Trophoblast cell (in vitro differentiated cells and primary cell): ENCODE measurements around the gene TCN1.

Source experiments
- DNase-seq, 2 donors: peaks; one replicate each; pipeline ENCODE4 v3.0.0-alpha.2; 2016
- H2AFZ ChIP-seq: 2 replicates; pipeline ENCODE4 v1.6.1; 2013; ENCODE audit warnings: low read length, moderate library complexity, mild to moderate bottlenecking; ENCODE audit not compliant: insufficient read depth, poor library complexity
- H2AK5ac ChIP-seq: 2 replicates; pipeline ENCODE4 v1.6.1; 2013; ENCODE audit warnings: mild to moderate bottlenecking, low read length
- H2BK120ac ChIP-seq: 2 replicates; pipeline ENCODE4 v1.6.1; 2013; ENCODE audit warnings: low read length, mild to moderate bottlenecking, moderate library complexity; ENCODE audit not compliant: insufficient read depth, poor library complexity
- H2BK12ac ChIP-seq: 2 replicates; pipeline ENCODE4 v1.6.1; 2013; ENCODE audit warnings: mild to moderate bottlenecking, low read length, moderate library complexity
- H2BK5ac ChIP-seq: 2 replicates; pipeline ENCODE4 v1.6.1; 2013; ENCODE audit warnings: low read length, low read depth, moderate library complexity, mild to moderate bottlenecking; ENCODE audit not compliant: poor library complexity
- H3K14ac ChIP-seq: 2 replicates; pipeline ENCODE4 v1.6.1; 2013; ENCODE audit warnings: mild to moderate bottlenecking, low read length
- H3K18ac ChIP-seq: 2 replicates; pipeline ENCODE4 v1.6.1; 2013; ENCODE audit warnings: mild to moderate bottlenecking, low read length
- H3K23ac ChIP-seq: 2 replicates; pipeline ENCODE4 v1.6.1; 2013; ENCODE audit warnings: low read length
- H3K27ac ChIP-seq: 2 replicates; pipeline ENCODE4 v1.5.1; 2013; ENCODE audit warnings: low read depth, mild to moderate bottlenecking, inconsistent platforms, low read length, moderate library complexity
- H3K27me3 ChIP-seq: 2 replicates; pipeline ENCODE4 v1.6.1; 2013; ENCODE audit warnings: inconsistent platforms, mild to moderate bottlenecking, low read length, moderate library complexity; ENCODE audit not compliant: insufficient read depth
- H3K36me3 ChIP-seq, 2 experiments: 1 replicate in 1 of 2; 2 replicates in 1 of 2; pipeline ENCODE4 v1.6.1; 2013; ENCODE audit warnings: low read length in 2 of 2, mild to moderate bottlenecking in 2 of 2, moderate library complexity in 1 of 2; ENCODE audit not compliant: insufficient read depth in 2 of 2, control insufficient read depth in 1 of 2
- H3K4ac ChIP-seq: 2 replicates; pipeline ENCODE4 v1.6.1; 2013; ENCODE audit warnings: low read depth, mild to moderate bottlenecking, low read length, moderate library complexity
- H3K4me1 ChIP-seq, 2 experiments: 1 replicate in 1 of 2; 2 replicates in 1 of 2; pipeline ENCODE4 v1.6.1; 2013; ENCODE audit warnings: low read length in 2 of 2, mild to moderate bottlenecking in 2 of 2, moderate library complexity in 1 of 2; ENCODE audit not compliant: insufficient read depth in 2 of 2, control insufficient read depth in 1 of 2
- H3K4me2 ChIP-seq: 2 replicates; pipeline ENCODE4 v1.6.1; 2013; ENCODE audit warnings: inconsistent platforms, mild to moderate bottlenecking, low read length, moderate library complexity
- H3K4me3 ChIP-seq: 2 replicates; pipeline ENCODE4 v1.5.1; 2013; ENCODE audit warnings: mild to moderate bottlenecking, low read depth, low read length, inconsistent platforms
- H3K79me1 ChIP-seq: one replicate; pipeline ENCODE4 v1.6.1; 2013; ENCODE audit warnings: low read length
- H3K79me2 ChIP-seq: 2 replicates; pipeline ENCODE4 v1.6.1; 2013; ENCODE audit warnings: low read length, mild to moderate bottlenecking; ENCODE audit not compliant: control insufficient read depth, insufficient read depth, poor library complexity
- H3K9ac ChIP-seq: 2 replicates; pipeline ENCODE4 v1.6.1; 2013; ENCODE audit warnings: mild to moderate bottlenecking, low read length
- H3K9me3 ChIP-seq: 2 replicates; pipeline ENCODE4 v1.6.1; 2013; ENCODE audit warnings: low read depth, mild to moderate bottlenecking, control low read depth, inconsistent platforms, low read length; ENCODE audit not compliant: insufficient read depth
- H4K12ac ChIP-seq: 2 replicates; pipeline ENCODE4 v1.6.1; 2013; ENCODE audit warnings: low read depth, mild to moderate bottlenecking, low read length, moderate library complexity
- H4K8ac ChIP-seq: 2 replicates; pipeline ENCODE4 v1.6.1; 2013; ENCODE audit warnings: low read depth, mild to moderate bottlenecking, low read length, moderate library complexity
- H4K91ac ChIP-seq: one replicate; pipeline ENCODE4 v1.6.1; 2013; ENCODE audit warnings: low read depth, mild to moderate bottlenecking, low read length, moderate library complexity
- WGBS: extraction: QIAGEN DNeasy Blood & Tissue Kit; methylation state at CpG from one replicate; pipeline ENCODE4 v1.1.7; 2013; ENCODE audit warnings: missing lambda C conversion rate; ENCODE audit not compliant: insufficient read length, insufficient coverage; ENCODE audit errors: extremely low coverage; 5-methylcytosine and 5-hydroxymethylcytosine counted together

The TCN1 gene

DNA sequence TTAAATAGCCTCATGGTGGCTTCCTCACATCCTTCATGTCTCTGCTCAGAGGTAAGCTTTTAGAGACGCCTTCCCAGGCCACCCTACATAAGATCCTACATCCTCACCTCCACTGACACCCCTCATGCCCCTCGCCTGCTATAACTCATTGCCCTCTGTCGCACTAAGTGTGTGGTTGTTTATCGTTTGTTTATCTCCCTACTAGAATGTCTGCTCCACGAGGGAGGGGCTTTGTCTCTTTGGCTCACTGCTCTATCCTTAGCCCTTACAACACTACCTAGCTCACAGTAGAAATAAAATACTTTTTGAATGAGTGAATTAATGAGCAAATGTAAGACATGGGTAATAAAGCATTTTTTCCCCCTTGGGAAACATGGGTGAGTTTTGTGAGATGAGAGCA, 19.7 kb downstream of the TCN1 start:
- no peak for DNase-seq
- no peak overlapping the region for H3K23ac ChIP-seq
- H4K12ac ChIP-seq: no peak overlapping the region
- no peak overlapping the region for H3K4ac ChIP-seq
- no peaks in the 10 kb centered on the region for H3K79me1 ChIP-seq
- H2BK5ac ChIP-seq: no peak overlapping the region
- no peak overlapping the region for H3K4me2 ChIP-seq
- H3K4me1 ChIP-seq: no peaks in the 10 kb centered on the region
- no peaks in the 10 kb centered on the region for H3K79me2 ChIP-seq
- no peaks in the 10 kb centered on the region for H3K27me3 ChIP-seq
- H2AFZ ChIP-seq: no peak overlapping the region
- H3K27ac ChIP-seq: no peak overlapping the region
- H3K14ac ChIP-seq: no peak overlapping the region
- no CpG with 5 or more reads among the region's 5 CpGs for WGBS
- H2BK120ac ChIP-seq: no peak overlapping the region
- no peak overlapping the region for H2AK5ac ChIP-seq
- H3K9me3 ChIP-seq: peaks cover 2% of the 10 kb centered on the region
- H2BK12ac ChIP-seq: no peak overlapping the region
- H3K18ac ChIP-seq: no peak overlapping the region
- no peak overlapping the region for H4K91ac ChIP-seq
- no peak overlapping the region for H3K9ac ChIP-seq
- H3K36me3 ChIP-seq: no peaks in the 10 kb centered on the region
- H4K8ac ChIP-seq: no peak overlapping the region
- no peak overlapping the region for H3K4me3 ChIP-seq

DNA sequence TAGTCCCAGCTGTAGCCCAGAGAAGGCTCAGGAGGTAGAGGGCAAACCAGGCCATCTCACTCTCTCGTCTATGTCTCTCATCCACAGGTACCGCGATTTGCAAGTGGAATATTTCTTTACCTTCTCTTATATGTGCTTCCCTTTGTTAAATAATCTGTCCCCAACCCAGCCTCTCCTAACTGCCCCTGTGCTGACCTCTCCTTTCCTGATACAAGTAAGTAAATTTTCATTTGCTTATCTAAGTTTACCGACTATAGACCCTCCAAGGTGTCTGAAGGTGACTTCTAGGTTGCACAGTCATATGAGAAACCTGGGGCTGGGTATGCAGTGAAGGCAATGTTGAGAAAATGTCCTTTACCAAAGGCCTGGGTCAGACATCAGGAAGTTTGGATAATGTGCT, 20.9 kb downstream of the TCN1 start, which contains the start of gene CBLIF:
Gene CBLIF, minus strand, starts transcription at position 101 of the 400 bp plus-strand sequence. Its CDS starts 46 bp downstream, at position 55.
- H2AK5ac ChIP-seq: no peak within 1 kb of the TSS
- no peak within 1 kb of the TSS for H2BK5ac ChIP-seq
- no peak within 1 kb of the TSS for H2BK120ac ChIP-seq
- H2AFZ ChIP-seq: no peak within 1 kb of the TSS
- no peak within 1 kb of the TSS for H4K8ac ChIP-seq
- H3K79me2 ChIP-seq: no peaks in the 10 kb centered on the region
- no peak within 1 kb of the TSS for H3K18ac ChIP-seq
- peaks cover 2% of the 10 kb centered on the region for H3K9me3 ChIP-seq
- no peak for DNase-seq
- no peaks in the 10 kb centered on the region for H3K79me1 ChIP-seq
- no peak within 1 kb of the TSS for H4K91ac ChIP-seq
- no peak within 1 kb of the TSS for H3K9ac ChIP-seq
- no peak within 1 kb of the TSS for H3K4me3 ChIP-seq
- H3K23ac ChIP-seq: no peak within 1 kb of the TSS
- H3K27me3 ChIP-seq: no peaks in the 10 kb centered on the region
- no peak within 1 kb of the TSS for H3K4me2 ChIP-seq
- no peak within 1 kb of the TSS for H3K14ac ChIP-seq
- no peak within 1 kb of the TSS for H3K27ac ChIP-seq
- no CpG with 5 or more reads among the region's 4 CpGs for WGBS
- no peak within 1 kb of the TSS for H2BK12ac ChIP-seq
- no peak within 1 kb of the TSS for H4K12ac ChIP-seq
- H3K4ac ChIP-seq: no peak within 1 kb of the TSS
- no peaks in the 10 kb centered on the region for H3K4me1 ChIP-seq
- H3K36me3 ChIP-seq: no peaks in the 10 kb centered on the region

DNA sequence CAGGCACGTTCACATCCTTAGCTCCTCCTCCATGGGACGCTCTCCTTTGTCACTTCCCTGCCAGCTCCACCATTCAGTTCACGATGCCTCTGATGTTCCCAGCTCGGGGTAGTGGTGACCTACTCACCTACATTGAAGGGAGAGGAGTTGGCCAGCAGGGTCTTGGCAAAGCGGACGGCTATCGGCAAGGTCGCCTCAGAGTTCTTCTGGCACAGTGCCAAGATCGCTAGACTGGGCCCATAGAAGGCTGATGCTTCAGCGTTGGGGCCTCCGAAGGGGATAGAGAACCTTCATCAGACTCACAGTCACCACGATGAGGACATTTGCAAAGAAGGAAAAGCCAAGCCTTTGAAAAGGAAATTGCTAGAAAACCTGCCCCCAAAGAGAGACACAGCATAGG, 24.0 kb downstream of the TCN1 start:
- Histone ChIP-seq H4K12ac (no peak overlapping the region), H3K79me2 (no peaks in the 10 kb centered on the region), H3K14ac (no peak overlapping the region), H3K9me3 (peaks cover 2% of the 10 kb centered on the region), H2AK5ac (no peak overlapping the region), H3K4me1 (no peaks in the 10 kb centered on the region), H3K27ac (no peak overlapping the region), H3K18ac (no peak overlapping the region), H3K36me3 (no peaks in the 10 kb centered on the region), H3K4me2 (no peak overlapping the region), H2AFZ (no peak overlapping the region), H3K23ac (no peak overlapping the region), H3K9ac (no peak overlapping the region), H2BK12ac (no peak overlapping the region), H3K4me3 (no peak overlapping the region), H3K79me1 (no peaks in the 10 kb centered on the region), H4K91ac (no peak overlapping the region), H4K8ac (no peak overlapping the region), H2BK120ac (no peak overlapping the region), H3K4ac (no peak overlapping the region), H2BK5ac (no peak overlapping the region), H3K27me3 (no peaks in the 10 kb centered on the region)
- WGBS: no CpG with 5 or more reads among the region's 12 CpGs
- no peak for DNase-seq

DNA sequence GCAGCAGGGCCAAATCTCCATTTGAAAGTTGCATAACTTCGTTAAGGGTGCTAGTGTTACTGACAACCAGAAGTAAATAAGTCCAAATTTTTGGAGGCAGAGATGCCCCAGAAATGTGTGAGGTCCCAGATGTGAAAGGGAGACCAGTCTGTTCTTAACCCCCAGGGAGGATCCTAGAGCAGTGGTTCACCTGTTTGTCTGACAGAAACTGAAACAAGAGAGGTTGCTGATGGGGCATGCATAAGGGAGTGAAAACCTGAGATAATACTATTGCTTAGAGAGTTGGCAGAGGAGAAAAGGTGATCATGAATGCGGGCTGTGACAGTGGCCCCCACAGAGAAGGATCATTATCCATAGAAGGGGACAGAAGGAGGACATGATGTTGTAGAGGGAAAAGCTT, 24.8 kb downstream of the TCN1 start:
- no peak overlapping the region for H3K4me3 ChIP-seq
- no peak overlapping the region for H2AK5ac ChIP-seq
- WGBS: no CpG with 5 or more reads among the region's 2 CpGs

More for the DNA sequence above, 24.8 kb downstream of the TCN1 start:
- H3K79me1 ChIP-seq: no peaks in the 10 kb centered on the region
- no peak overlapping the region for H2BK12ac ChIP-seq
- no peak for DNase-seq
- no peaks in the 10 kb centered on the region for H3K79me2 ChIP-seq
- no peak overlapping the region for H3K23ac ChIP-seq
- H3K9me3 ChIP-seq: peaks cover 2% of the 10 kb centered on the region
- H3K4ac ChIP-seq: no peak overlapping the region
- no peak overlapping the region for H2BK120ac ChIP-seq
- H3K18ac ChIP-seq: no peak overlapping the region
- no peaks in the 10 kb centered on the region for H3K4me1 ChIP-seq
- no peaks in the 10 kb centered on the region for H3K27me3 ChIP-seq
- no peak overlapping the region for H3K14ac ChIP-seq
- no peak overlapping the region for H3K9ac ChIP-seq
- no peak overlapping the region for H2BK5ac ChIP-seq
- no peak overlapping the region for H4K12ac ChIP-seq
- H3K36me3 ChIP-seq: no peaks in the 10 kb centered on the region
- H2AFZ ChIP-seq: no peak overlapping the region
- H3K4me2 ChIP-seq: no peak overlapping the region
- no peak overlapping the region for H4K8ac ChIP-seq
- no peak overlapping the region for H3K27ac ChIP-seq
- H4K91ac ChIP-seq: no peak overlapping the region
